GM12878 (cell line): ENCODE measurements around the gene C16orf92. TPM values are rescaled to one million over a fixed set of nuclear protein-coding genes. Genes with fewer than 3 reads are reported as not detected.

ENCODE experiments used
- ATAC-seq: fragments of 200-7000 bp; cut with Tn5 transposase; 3 replicates; pipeline ENCODE4 v1.9.1; 2020; ENCODE audit warnings: mild to moderate bottlenecking, moderate library complexity
- BruUV-seq: library from RNA; stranded (reverse); fragments of 400-500 nt; replicated peaks from 2 replicates; lab custom pipeline; 2021; lab: Mats Ljungman, UMichigan
- CTCF ChIA-PET: fragments of 300-600 bp; sonication (Branson Sonifier 250); formaldehyde crosslinking; extraction: SDS; loops from one replicate; lab custom pipeline; 2021; ENCODE audit warnings: inconsistent platforms; lab: Yijun Ruan, JAX
- POLR2A ChIA-PET: fragments of 350-600 bp; formaldehyde crosslinking; extraction: SDS; loops from one replicate; lab custom pipeline; 2021; ENCODE audit warnings: inconsistent platforms; lab: Charles Lee
- RAD21 ChIA-PET: fragments of 300-600 bp; sonication (Branson Sonifier 250); formaldehyde crosslinking; loops from one replicate; lab custom pipeline; 2023; ENCODE audit warnings: antibody characterized with exemption; ENCODE audit not compliant: unreplicated experiment; lab: Charles Lee
- SMC1A ChIA-PET: fragments of 300-600 bp; sonication (Branson Sonifier 250); formaldehyde crosslinking; loops from one replicate; lab custom pipeline; 2023; ENCODE audit not compliant: unreplicated experiment, uncharacterized antibody; lab: Charles Lee
- DNase-seq: peaks from one replicate; pipeline ENCODE4 v3.0.0-alpha.2; 2011; ENCODE audit warnings: low read depth, low spot score
- FAIRE-seq: peaks from 3 replicates; lab custom pipeline; 2011; peaks lifted over from hg19 to GRCh38; lab: Jason Lieb, UNC
- H2AFZ ChIP-seq: 2 replicates; pipeline ENCODE4 v1.6.0; 2011; ENCODE audit warnings: low read depth, low read length, control low read depth; ENCODE audit not compliant: control insufficient read depth
- H3K27ac ChIP-seq: 2 replicates; pipeline ENCODE4 v1.5.1; 2011; ENCODE audit warnings: control low read depth; ENCODE audit not compliant: control insufficient read depth, insufficient read depth
- H3K27me3 ChIP-seq, 2 experiments: replicated peaks in 1 of 2; 2 replicates each; pipeline versions ENCODE4 v1.6.0 to v1.6.1; 2011; ENCODE audit warnings: low read length in 1 of 2; ENCODE audit not compliant: control insufficient read depth in 2 of 2, insufficient read depth in 2 of 2
- H3K36me3 ChIP-seq, 2 experiments: 2 replicates each; pipeline ENCODE4 v1.5.1; 2011; ENCODE audit warnings: low read length in 1 of 2; ENCODE audit not compliant: control insufficient read depth in 2 of 2, insufficient read depth in 2 of 2
- H3K4me1 ChIP-seq: 2 replicates; pipeline ENCODE4 v1.6.1; 2011; ENCODE audit warnings: mild to moderate bottlenecking, low read length, moderate library complexity, mixed read lengths; ENCODE audit not compliant: control insufficient read depth, insufficient read depth
- H3K4me2 ChIP-seq: 2 replicates; pipeline ENCODE4 v1.6.0; 2011; ENCODE audit warnings: control low read depth; ENCODE audit not compliant: control insufficient read depth, insufficient read depth
- H3K4me3 ChIP-seq: fragments of 200-600 bp; sonication (generic); 2 replicates; pipeline ENCODE4 v1.5.1; 2016
- H3K79me2 ChIP-seq: 2 replicates; pipeline ENCODE4 v1.6.0; 2011; ENCODE audit warnings: low read length; ENCODE audit not compliant: control insufficient read depth, insufficient read depth
- H3K9ac ChIP-seq: 2 replicates; pipeline ENCODE4 v1.8.0; 2011; ENCODE audit warnings: low read length, control low read depth, mixed read lengths; ENCODE audit not compliant: control insufficient read depth, insufficient read depth
- H3K9me3 ChIP-seq: replicated peaks from 3 replicates; pipeline ENCODE4 v1.5.1; 2011; ENCODE audit warnings: mild to moderate bottlenecking, low read length; ENCODE audit not compliant: control insufficient read depth, insufficient read depth
- H4K20me1 ChIP-seq: 2 replicates; pipeline ENCODE4 v1.6.0; 2011; ENCODE audit not compliant: control insufficient read depth, insufficient read depth
- BHLHE40 ChIP-seq, 2 experiments: fragments of 450-650 bp in 1 of 2; IDR thresholded peaks; 2 replicates each; pipeline ENCODE4 v1.6.1; 2011 to 2017; ENCODE audit warnings: low read depth in 2 of 2, borderline replicate concordance in 1 of 2, improper control_type of control experiment in 1 of 2, low read length in 1 of 2, mild to moderate bottlenecking in 1 of 2
- HDAC6 ChIP-seq: fragments of 200-600 bp; sonication (generic); IDR thresholded peaks from one replicate; pipeline ENCODE4 v1.8.0; 2017; ENCODE audit warnings: antibody characterized with exemption; ENCODE audit not compliant: unreplicated experiment
- JUND ChIP-seq: IDR thresholded peaks from 2 replicates; pipeline ENCODE4 v1.6.1; 2012; ENCODE audit warnings: low read depth, mild to moderate bottlenecking, low read length, improper control_type of control experiment, moderate library complexity
- MEF2B ChIP-seq: fragments of 450-650 bp; IDR thresholded peaks from 2 replicates; pipeline ENCODE4 v1.6.1; 2018; ENCODE audit warnings: mild to moderate bottlenecking, moderate library complexity; ENCODE audit not compliant: partially characterized antibody, poor library complexity, severe bottlenecking
- NR2C2 ChIP-seq: IDR thresholded peaks from 2 replicates; pipeline ENCODE4 v1.6.1; 2011; ENCODE audit warnings: borderline replicate concordance, low read depth; ENCODE audit not compliant: control insufficient read depth, insufficient read length
- PAX5 ChIP-seq: IDR thresholded peaks from 2 replicates; pipeline ENCODE4 v1.6.1; 2011; ENCODE audit warnings: low read depth, low read length, borderline replicate concordance
- POU2F2 ChIP-seq: IDR thresholded peaks from 3 replicates; pipeline ENCODE4 v1.6.1; 2011; ENCODE audit warnings: low read depth, mild to moderate bottlenecking, low read length, borderline replicate concordance
- PRDM15 ChIP-seq: fragments of 450-650 bp; formaldehyde crosslinking; IDR thresholded peaks from 2 replicates; pipeline ENCODE4 v1.4.0; 2020; ENCODE audit warnings: mild to moderate bottlenecking, moderate library complexity
- WGBS: methylation state at CpG from one replicate; pipeline ENCODE4 v1.1.6; 2016; ENCODE audit warnings: low lambda C conversion rate; ENCODE audit not compliant: insufficient replicate concordance, insufficient coverage; ENCODE audit errors: missing lambda C conversion rate; 5-methylcytosine and 5-hydroxymethylcytosine counted together
- in situ Hi-C: fragments of 300-500 bp; cut with MboI; formaldehyde crosslinking; loops from 9 replicates; pipeline ENCODE4 v1.14.3; 2018; ENCODE audit warnings: mixed read lengths
- intact Hi-C: fragments of 100-400 bp; cut with micrococcal nuclease; formaldehyde crosslinking; loops from one replicate; pipeline ENCODE4 v1.14.2; 2022; ENCODE audit not compliant: unreplicated experiment
- polyA plus RNA-seq, 11 experiments: library from polyadenylated mRNA; depleted of rRNA in 4 of 11; unstranded in 6 of 11; stranded (reverse) in 5 of 11; fragments of >200 nt; fragmentation: Nextera tagmentation in 4 of 11; fragmentation: Illumina TruSeq in 1 of 11; extraction: Ambion mirVana in 4 of 11; extraction: Trizol in 1 of 11; gene quantifications; 1 replicate in 1 of 11; 2 replicates in 10 of 11; pipeline versions ENCODE4 v1.2.1 to v1.2.3, GENCODE V29; 2011 to 2016; ENCODE audit warnings: inconsistent platforms in 2 of 11, missing spikeins in 2 of 11, low read depth in 1 of 11
- total RNA-seq, 4 experiments: library from RNA; depleted of rRNA in 3 of 4; stranded (reverse); fragments of >200 nt in 3 of 4; fragmentation: Illumina TruSeq in 1 of 4; extraction: Trizol in 1 of 4; gene quantifications; 2 replicates each; pipeline versions ENCODE4 v1.2.1 to v1.2.3, GENCODE V29; 2013 to 2021

C16orf92 gene
- total and polyA plus RNA-seq, 10 of the 15 experiments (the other 5 are each of a cell fraction or from before 2014, with no cell fraction given) = not detected

GRCh38 chr16:30003670-30004423 is 19.2 kb upstream of the C16orf92 start:
- no peak for DNase-seq
- Histone ChIP-seq H3K4me1 (no peaks in the 10 kb centered on the region), H3K9me3 (no peaks in the 10 kb centered on the region), H3K36me3 (peaks cover 0 to 6% of the 10 kb centered on the region in 2 experiments; a peak in 3 of 4 replicates), H3K27ac (no peak overlapping the region), H3K79me2 (no peaks in the 10 kb centered on the region), H4K20me1 (no peaks in the 10 kb centered on the region), H3K4me3 (no peak overlapping the region), H3K9ac (no peak overlapping the region), H3K27me3 (no peaks in the 10 kb centered on the region), H3K4me2 (no peak overlapping the region), H2AFZ (no peak overlapping the region)
- no peak for ATAC-seq
- in situ Hi-C loops = loop anchor here (25.0 kb wide), 1 partner anchor 892 kb away; no protein-coding TSS in a partner anchor
- ChIA-PET RAD21 (no interaction called here), SMC1A (no interaction called here), CTCF (interaction anchor here (1.1 to 1.4 kb wide), 4 partner anchors 19 to 392 kb away, joined by 3 to 4 read pairs (median 3); partner anchors contain the start of gene C16orf92), POLR2A (no interaction called here)
- intact Hi-C loops = no loop called here
- BruUV-seq = no TSS peak
- TF ChIP-seq MEF2B (no peak), BHLHE40 (IDR thresholded peaks at IDR 0.05; ENCODE audit: borderline replicate concordance in 1 of 2, low read depth in 2 of 2, low read length in 1 of 2) (peak in 1 of 2 experiments; percentile 20; a peak in 1 of 4 replicates), NR2C2 (no peak)
- FAIRE-seq = no peak
- 81% methylated on average over 17 of the region's 17 CpGs for WGBS

- ChIA-PET SMC1A (no interaction called here), POLR2A (no interaction called here), RAD21 (no interaction called here), CTCF (interaction anchor here (1.1 to 1.4 kb wide), 4 partner anchors 19 to 392 kb away, joined by 3 to 4 read pairs (median 3); partner anchors contain the start of gene C16orf92)
- intact Hi-C loops = no loop called here
- Histone ChIP-seq H4K20me1 (no peaks in the 10 kb centered on the region), H3K79me2 (no peaks in the 10 kb centered on the region), H3K4me2 (no peak overlapping the region), H3K36me3 (peaks cover 0 to 3% of the 10 kb centered on the region in 2 experiments; a peak in 3 of 4 replicates), H3K4me3 (no peak overlapping the region), H3K27me3 (no peaks in the 10 kb centered on the region), H3K27ac (no peak overlapping the region), H3K4me1 (no peaks in the 10 kb centered on the region), H2AFZ (no peak overlapping the region), H3K9ac (no peak overlapping the region), H3K9me3 (no peaks in the 10 kb centered on the region)
- BruUV-seq = no TSS peak
- ATAC-seq = no peak
- 77% methylated on average over 19 of the region's 19 CpGs for WGBS
- in situ Hi-C loops = loop anchor here (25.0 kb wide), 1 partner anchor 892 kb away; no protein-coding TSS in a partner anchor
- no peak for FAIRE-seq
- no peak for DNase-seq
- no peak for TF ChIP-seq HDAC6
- TF ChIP-seq JUND = no peak
- no peak for TF ChIP-seq PRDM15 (CRISPR knock-in tag)
- no peak for TF ChIP-seq POU2F2
- TF ChIP-seq PAX5 = no peak
Observed at GRCh38 chr16:30004424-30004776, 18.6 kb upstream of the C16orf92 start.
